Lower lobe of right lung (tissue), 2 donors: ENCODE data around the gene LMAN1. TPM values are rescaled to one million over a fixed set of nuclear protein-coding genes. Genes with fewer than 3 reads are reported as not detected.

ENCODE experiments used
- ATAC-seq, 2 donors: fragments of 200-7000 bp; cut with Tn5 transposase; one replicate each; pipeline ENCODE4 v1.9.1; 2020 to 2022; ENCODE audit warnings: mild to moderate bottlenecking in 2 of 2, moderate library complexity in 2 of 2
- DNase-seq: peaks from one replicate; pipeline ENCODE4 v3.0.0-alpha.2; 2020
- H3K27ac ChIP-seq: fragments of 200-600 bp; one replicate; pipeline ENCODE4 v1.8.0; 2022
- H3K27me3 ChIP-seq: fragments of 200-600 bp; one replicate; pipeline ENCODE4 v1.8.0; 2022; ENCODE audit warnings: low read depth
- H3K36me3 ChIP-seq: fragments of 200-600 bp; one replicate; pipeline ENCODE4 v1.8.0; 2022; ENCODE audit warnings: mild to moderate bottlenecking
- H3K4me1 ChIP-seq: fragments of 200-600 bp; one replicate; pipeline ENCODE4 v1.8.0; 2022
- H3K4me3 ChIP-seq: fragments of 200-600 bp; one replicate; pipeline ENCODE4 v1.8.0; 2022; ENCODE audit warnings: mild to moderate bottlenecking
- H3K9me3 ChIP-seq: fragments of 200-600 bp; one replicate; pipeline ENCODE4 v1.8.0; 2022
- CTCF ChIP-seq: fragments of 200-600 bp; IDR thresholded peaks from one replicate; pipeline ENCODE4 v1.8.0; 2022; ENCODE audit warnings: antibody characterized with exemption, mild to moderate bottlenecking
- intact Hi-C: fragments of 100-400 bp; cut with DNase I; formaldehyde crosslinking; loops from one replicate; pipeline ENCODE4 v1.11.0; 2022
- total RNA-seq: library from RNA; stranded (reverse); fragmentation: NEBNext Ultra II Directional; extraction: Animal tissue kit (Norgen Biotek cat#: 25700); gene quantifications from one replicate; pipeline ENCODE4 v1.2.1, GENCODE V29; 2021
- donor health status: DM: no; HTN: yes; CAD: no; lungs with severe emphysema.

Gene LMAN1
- total RNA-seq, 1 donor from 2014 or later = 62.7 TPM

- H3K27me3 ChIP-seq = no peaks in the 10 kb centered on the region
- ATAC-seq (no peak), DNase-seq (no peak)
- no peak overlapping the region for H3K4me3 ChIP-seq
- peaks cover 4% of the 10 kb centered on the region for H3K9me3 ChIP-seq
- intact Hi-C loops = no loop called here
- no peak overlapping the region for H3K27ac ChIP-seq
- peaks cover 79% of the 10 kb centered on the region for H3K36me3 ChIP-seq
- H3K4me1 ChIP-seq = no peaks in the 10 kb centered on the region
- TF ChIP-seq CTCF = no peak
Observed at GRCh38 chr18:59345556-59345955, 13.5 kb downstream of the LMAN1 start.

- no peak overlapping the region for H3K27ac ChIP-seq
- intact Hi-C loops = no loop called here
- TF ChIP-seq CTCF = no peak
- no peak overlapping the region for H3K4me3 ChIP-seq
- ATAC-seq (no peak), DNase-seq (no peak)
- peaks cover 79% of the 10 kb centered on the region for H3K36me3 ChIP-seq
- no peaks in the 10 kb centered on the region for H3K4me1 ChIP-seq
- H3K27me3 ChIP-seq = no peaks in the 10 kb centered on the region
- H3K9me3 ChIP-seq = peaks cover 10% of the 10 kb centered on the region
Observed at GRCh38 chr18:59344996-59345395, 14.1 kb downstream of the LMAN1 start.

GRCh38 chr18:59343926-59344325 lies 15.1 kb downstream of the LMAN1 start:
- no peaks in the 10 kb centered on the region for H3K4me1 ChIP-seq
- no peaks in the 10 kb centered on the region for H3K27me3 ChIP-seq
- no peak overlapping the region for H3K4me3 ChIP-seq
- ATAC-seq (no peak), DNase-seq (no peak)
- no peak overlapping the region for H3K27ac ChIP-seq
- intact Hi-C loops = no loop called here
- peaks cover 79% of the 10 kb centered on the region for H3K36me3 ChIP-seq
- TF ChIP-seq CTCF = no peak
- H3K9me3 ChIP-seq = peaks cover 11% of the 10 kb centered on the region

- Histone ChIP-seq H3K27me3 (no peaks in the 10 kb centered on the region), H3K27ac (no peak overlapping the region), H3K4me1 (no peaks in the 10 kb centered on the region), H3K36me3 (peaks cover 79% of the 10 kb centered on the region), H3K4me3 (no peak overlapping the region), H3K9me3 (peaks cover 11% of the 10 kb centered on the region)
- ATAC-seq (no peak), DNase-seq (no peak)
- TF ChIP-seq CTCF = no peak
- intact Hi-C loops = no loop called here
Observed at GRCh38 chr18:59340817-59341216, 18.2 kb downstream of the LMAN1 start.

GRCh38 chr18:59340312-59340711 lies 18.8 kb downstream of the LMAN1 start:
- Histone ChIP-seq H3K27ac (no peak overlapping the region), H3K36me3 (peaks cover 79% of the 10 kb centered on the region), H3K9me3 (peaks cover 11% of the 10 kb centered on the region), H3K4me3 (no peak overlapping the region), H3K27me3 (no peaks in the 10 kb centered on the region), H3K4me1 (no peaks in the 10 kb centered on the region)
- ATAC-seq (no peak), DNase-seq (no peak)
- intact Hi-C loops = no loop called here
- TF ChIP-seq CTCF = no peak

- DNase-seq (no peak), ATAC-seq (no peak)
- Histone ChIP-seq H3K27ac (no peak overlapping the region), H3K4me1 (no peaks in the 10 kb centered on the region), H3K9me3 (no peaks in the 10 kb centered on the region), H3K27me3 (no peaks in the 10 kb centered on the region), H3K4me3 (no peak overlapping the region), H3K36me3 (peaks cover 98% of the 10 kb centered on the region)
- intact Hi-C loops = no loop called here
- no peak for TF ChIP-seq CTCF
Observed at GRCh38 chr18:59332986-59333385, 26.1 kb downstream of the LMAN1 start.
